Panc1 (cell line): ENCODE measurements around the gene KLF2. TPM values are rescaled to one million over a fixed set of nuclear protein-coding genes. Genes with fewer than 3 reads are reported as not detected.
A peak's percentile ranks its signal among the peaks of the same experiment; 100 is the strongest.
"Not testable (repeated sequence)": the region's sequence is repeated elsewhere in the genome, so short reads cannot be mapped to it uniquely, and the experiment has no call there.

ENCODE experiments used
- ATAC-seq: fragments of 200-7000 bp; cut with Tn5 transposase; 2 replicates; pipeline ENCODE4 v1.9.1; 2020; ENCODE audit warnings: mild to moderate bottlenecking, moderate library complexity
- BruUV-seq: library from RNA; stranded (reverse); fragments of 400-500 nt; replicated peaks from 2 replicates; lab custom pipeline; 2021; lab: Mats Ljungman, UMichigan
- CTCF ChIA-PET: fragments of 300-600 bp; sonication (Branson Sonifier 250); formaldehyde crosslinking; loops from one replicate; lab custom pipeline; 2022; ENCODE audit warnings: antibody characterized with exemption; lab: Charles Lee
- POLR2A ChIA-PET: fragments of 300-600 bp; sonication (Branson Sonifier 250); formaldehyde crosslinking; loops from one replicate; lab custom pipeline; 2022; ENCODE audit warnings: antibody characterized with exemption; lab: Charles Lee
- DNase-seq: peaks from one replicate; pipeline ENCODE4 v3.0.0-alpha.2; 2010; ENCODE audit warnings: low read depth, low spot score
- H3K27ac ChIP-seq: 2 replicates; pipeline ENCODE4 v1.5.1; 2011; ENCODE audit warnings: mild to moderate bottlenecking, low read length, inconsistent platforms
- H3K27me3 ChIP-seq: fragments of 200-500 bp; sonication (Bioruptor generic); 2 replicates; pipeline ENCODE4 v1.6.0; 2014; ENCODE audit warnings: low read length, inconsistent platforms; ENCODE audit not compliant: control insufficient read depth, insufficient read depth
- H3K36me3 ChIP-seq: fragments of 200-500 bp; sonication (Bioruptor generic); 2 replicates; pipeline ENCODE4 v1.5.1; 2014; ENCODE audit warnings: inconsistent platforms, mild to moderate bottlenecking, low read length, moderate library complexity; ENCODE audit not compliant: control insufficient read depth, insufficient read depth
- H3K4me1 ChIP-seq: 2 replicates; pipeline ENCODE4 v1.5.1; 2011; ENCODE audit warnings: inconsistent platforms, mild to moderate bottlenecking, low read length, moderate library complexity; ENCODE audit not compliant: control insufficient read depth, insufficient read depth
- H3K4me3 ChIP-seq, 2 experiments: 2 replicates each; pipeline ENCODE4 v1.5.1; 2011 to 2012; ENCODE audit warnings: low read depth in 2 of 2, low read length in 2 of 2, mild to moderate bottlenecking in 2 of 2, inconsistent platforms in 1 of 2, moderate library complexity in 1 of 2
- H3K9me3 ChIP-seq: fragments of 200-500 bp; sonication (Bioruptor generic); 2 replicates; pipeline ENCODE4 v1.5.1; 2014; ENCODE audit warnings: low read depth, mild to moderate bottlenecking, inconsistent platforms, low read length, moderate library complexity; ENCODE audit not compliant: control insufficient read depth, insufficient read depth
- POLR2AphosphoS5 ChIP-seq: IDR thresholded peaks from 2 replicates; pipeline ENCODE4 v1.6.1; 2012; ENCODE audit warnings: mild to moderate bottlenecking, low read depth, low read length, moderate library complexity
- REST ChIP-seq, 2 experiments: IDR thresholded peaks; 2 replicates each; pipeline ENCODE4 v1.6.1; 2011 to 2012; ENCODE audit warnings: low read depth in 2 of 2, control low read depth in 1 of 2, low read length in 1 of 2, mild to moderate bottlenecking in 1 of 2, moderate library complexity in 1 of 2; ENCODE audit not compliant: insufficient read depth in 1 of 2
- SIN3A ChIP-seq: IDR thresholded peaks from 2 replicates; pipeline ENCODE4 v1.6.1; 2012; ENCODE audit warnings: low read depth, mild to moderate bottlenecking, low read length, moderate library complexity, borderline replicate concordance; ENCODE audit not compliant: insufficient read depth
- TCF7L2 ChIP-seq: IDR thresholded peaks from 2 replicates; pipeline ENCODE4 v1.6.1; 2011; ENCODE audit warnings: mild to moderate bottlenecking, low read depth, low read length, inconsistent platforms
- in situ Hi-C: cut with HindIII; loops from 2 replicates; pipeline ENCODE4 v1.10.0; 2016; ENCODE audit warnings: low sequenced_read_pairs, low pct_unique_long_range_greater_than_20kb
- intact Hi-C: fragments of 100-400 bp; cut with micrococcal nuclease; formaldehyde crosslinking; loops from one replicate; pipeline ENCODE4 v1.10.0; 2022; ENCODE audit not compliant: unreplicated experiment
- total RNA-seq: library from RNA; stranded (reverse); gene quantifications from one replicate; pipeline ENCODE4 v1.2.1, GENCODE V29; 2021; ENCODE audit not compliant: unreplicated experiment
- TF ChIP-seq, protein P1 (sequence below): fragments of 450-650 bp; IDR thresholded peaks from 2 replicates; pipeline ENCODE4 v1.5.1; 2017; ENCODE audit warnings: mild to moderate bottlenecking

KLF2 gene
- total RNA-seq, 1 experiment from 2014 or later: 3.5 TPM

- intact Hi-C loops (no loop called here), in situ Hi-C loops (no loop called here)
- H3K27ac ChIP-seq: no peak overlapping the region
- H3K4me3 ChIP-seq: no peak overlapping the region
- H3K27me3 ChIP-seq: no peaks in the 10 kb centered on the region
- no peaks in the 10 kb centered on the region for H3K36me3 ChIP-seq
- ChIA-PET POLR2A (no interaction called here), CTCF (no interaction called here)
- TF ChIP-seq POLR2AphosphoS5: no peak
- TF ChIP-seq, protein P1, sequence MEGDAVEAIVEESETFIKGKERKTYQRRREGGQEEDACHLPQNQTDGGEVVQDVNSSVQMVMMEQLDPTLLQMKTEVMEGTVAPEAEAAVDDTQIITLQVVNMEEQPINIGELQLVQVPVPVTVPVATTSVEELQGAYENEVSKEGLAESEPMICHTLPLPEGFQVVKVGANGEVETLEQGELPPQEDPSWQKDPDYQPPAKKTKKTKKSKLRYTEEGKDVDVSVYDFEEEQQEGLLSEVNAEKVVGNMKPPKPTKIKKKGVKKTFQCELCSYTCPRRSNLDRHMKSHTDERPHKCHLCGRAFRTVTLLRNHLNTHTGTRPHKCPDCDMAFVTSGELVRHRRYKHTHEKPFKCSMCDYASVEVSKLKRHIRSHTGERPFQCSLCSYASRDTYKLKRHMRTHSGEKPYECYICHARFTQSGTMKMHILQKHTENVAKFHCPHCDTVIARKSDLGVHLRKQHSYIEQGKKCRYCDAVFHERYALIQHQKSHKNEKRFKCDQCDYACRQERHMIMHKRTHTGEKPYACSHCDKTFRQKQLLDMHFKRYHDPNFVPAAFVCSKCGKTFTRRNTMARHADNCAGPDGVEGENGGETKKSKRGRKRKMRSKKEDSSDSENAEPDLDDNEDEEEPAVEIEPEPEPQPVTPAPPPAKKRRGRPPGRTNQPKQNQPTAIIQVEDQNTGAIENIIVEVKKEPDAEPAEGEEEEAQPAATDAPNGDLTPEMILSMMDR: no peak
- TF ChIP-seq SIN3A: no peak
- TF ChIP-seq REST (IDR thresholded peaks at IDR 0.05; ENCODE audit: insufficient read depth in 1 of 2, low read depth in 2 of 2, low read length in 1 of 2): no peak
- no peak for TF ChIP-seq TCF7L2
- no peak for DNase-seq
- H3K9me3 ChIP-seq: no peaks in the 10 kb centered on the region
- no peak for ATAC-seq
- BruUV-seq: no TSS peak
- H3K4me1 ChIP-seq: peaks cover 13% of the 10 kb centered on the region
These were observed 40.1 kb upstream of the KLF2 start for GRCh38 chr19:16284505-16284904.

DNA sequence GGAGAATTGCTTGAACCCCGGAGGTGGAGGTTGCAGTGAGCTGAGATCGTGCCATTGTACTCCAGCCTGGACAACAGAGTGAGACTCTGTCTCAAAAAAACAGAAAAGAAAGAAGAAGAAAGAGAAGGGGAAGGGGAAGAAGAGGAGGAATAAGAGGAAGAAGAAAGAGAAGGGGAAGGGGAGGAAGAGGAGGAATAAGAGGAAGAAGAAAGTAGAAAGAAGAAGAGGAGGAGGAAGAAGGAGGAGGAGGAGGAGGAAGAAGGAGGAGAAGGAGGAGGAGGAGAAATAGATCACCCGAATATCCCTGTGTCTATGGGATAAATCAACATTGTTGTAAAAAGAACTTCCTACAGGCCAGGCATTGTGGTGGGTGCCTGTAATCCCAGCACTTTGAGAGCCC lies 39.5 kb upstream of the KLF2 start:
- DNase-seq, in situ Hi-C loops, H3K4me3 ChIP-seq, POLR2A ChIA-PET, H3K27me3 ChIP-seq, CTCF ChIA-PET, ATAC-seq, H3K9me3 ChIP-seq, intact Hi-C loops, BruUV-seq, H3K27ac ChIP-seq, H3K36me3 ChIP-seq: not testable (repeated sequence)
- peaks cover 13% of the 10 kb centered on the region for H3K4me1 ChIP-seq

DNA sequence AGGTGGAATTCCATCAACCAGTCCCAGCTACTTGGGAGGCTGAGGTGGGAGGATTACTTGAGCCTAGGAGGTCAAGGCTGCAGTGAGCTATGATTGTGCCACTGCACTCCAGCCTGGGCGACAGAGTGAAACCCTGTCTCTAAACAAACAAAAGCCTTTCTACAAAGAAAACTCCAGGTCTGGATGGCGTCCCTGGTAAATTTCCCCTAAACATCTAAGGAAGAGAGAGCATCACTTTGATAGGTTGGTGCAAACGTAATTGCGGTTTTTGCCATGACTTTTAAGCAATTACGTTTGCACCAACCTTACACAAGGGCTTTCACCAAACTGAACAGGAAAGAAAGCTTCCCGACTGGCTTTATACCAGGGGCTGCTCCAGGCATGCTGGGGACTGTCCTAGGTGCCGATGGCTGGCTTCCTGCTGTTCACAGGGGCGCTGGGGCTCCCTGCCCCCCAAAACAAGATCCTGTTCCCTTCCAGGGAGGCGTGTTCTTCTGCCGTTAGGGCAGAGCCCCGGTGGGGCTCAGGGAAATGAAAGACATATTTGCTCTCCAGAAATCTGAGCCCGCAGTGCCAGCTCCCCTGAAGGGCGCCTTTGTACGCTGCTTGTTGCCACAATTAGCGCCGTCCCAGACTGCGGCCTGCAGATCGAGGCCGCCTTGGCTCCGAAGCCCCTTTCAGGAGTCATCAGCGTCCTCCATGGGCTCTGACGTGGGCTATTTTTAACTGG lies 38.7 kb upstream of the KLF2 start:
- CTCF ChIA-PET: no interaction called here
- in situ Hi-C loops: no loop called here
- no peak for DNase-seq
- Histone ChIP-seq H3K4me3 (peak overlapping the region in 1 of 2 experiments; percentile 14; a peak in 1 of 4 replicates), H3K27me3 (no peaks in the 10 kb centered on the region), H3K36me3 (no peaks in the 10 kb centered on the region), H3K4me1 (peaks cover 16% of the 10 kb centered on the region), H3K27ac (no peak overlapping the region), H3K9me3 (no peaks in the 10 kb centered on the region)
- TF ChIP-seq POLR2AphosphoS5: no peak
- TF ChIP-seq TCF7L2: no peak
- TF ChIP-seq SIN3A: no peak
- TF ChIP-seq REST (IDR thresholded peaks at IDR 0.05; ENCODE audit: insufficient read depth in 1 of 2, low read depth in 2 of 2, low read length in 1 of 2): no peak
- TF ChIP-seq, protein P1: no peak
- POLR2A ChIA-PET: no interaction called here
- intact Hi-C loops: no loop called here
- peak; percentile 47; the same call in 1 of the 2 replicates for ATAC-seq
- no TSS peak for BruUV-seq
